KG1 (cell line): ENCODE measurements around the gene GLCE.
"Not testable (repeated sequence)": the region's sequence is repeated elsewhere in the genome, so short reads cannot be mapped to it uniquely, and the experiment has no call there.

Source experiments
- DNase-seq: peaks from one replicate; lab custom pipeline; 2025; lab: John Stamatoyannopoulos, UW

GLCE gene

DNA sequence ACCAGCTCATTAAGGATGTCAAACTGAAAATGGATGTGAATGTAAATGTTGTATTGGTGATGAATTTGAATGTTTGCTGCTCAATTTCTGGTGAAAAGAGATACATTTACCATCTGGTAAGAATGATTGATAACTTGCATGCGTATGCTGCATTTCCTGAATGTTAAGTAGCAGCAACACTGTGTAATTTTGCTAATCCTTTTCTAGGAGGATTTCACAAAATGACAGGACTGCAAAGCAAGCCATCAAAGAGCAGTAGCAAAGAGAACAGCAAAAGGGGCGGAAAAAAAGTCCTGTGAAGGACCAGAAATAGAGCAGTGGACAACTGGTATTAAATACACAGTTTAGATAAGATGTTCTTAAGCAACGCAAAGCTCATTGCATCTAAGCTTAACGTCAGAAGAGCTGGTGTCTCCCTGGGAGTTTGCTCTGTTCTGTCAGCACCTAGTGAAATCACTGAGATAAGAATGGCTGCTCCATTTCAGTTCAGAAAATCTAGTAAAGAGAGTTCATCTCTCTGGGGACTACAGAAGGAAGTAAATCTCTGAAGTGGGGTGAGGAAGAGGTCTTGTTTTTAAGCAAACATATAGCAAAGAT is 114.7 kb downstream of the GLCE start:
- no peak for DNase-seq

DNA sequence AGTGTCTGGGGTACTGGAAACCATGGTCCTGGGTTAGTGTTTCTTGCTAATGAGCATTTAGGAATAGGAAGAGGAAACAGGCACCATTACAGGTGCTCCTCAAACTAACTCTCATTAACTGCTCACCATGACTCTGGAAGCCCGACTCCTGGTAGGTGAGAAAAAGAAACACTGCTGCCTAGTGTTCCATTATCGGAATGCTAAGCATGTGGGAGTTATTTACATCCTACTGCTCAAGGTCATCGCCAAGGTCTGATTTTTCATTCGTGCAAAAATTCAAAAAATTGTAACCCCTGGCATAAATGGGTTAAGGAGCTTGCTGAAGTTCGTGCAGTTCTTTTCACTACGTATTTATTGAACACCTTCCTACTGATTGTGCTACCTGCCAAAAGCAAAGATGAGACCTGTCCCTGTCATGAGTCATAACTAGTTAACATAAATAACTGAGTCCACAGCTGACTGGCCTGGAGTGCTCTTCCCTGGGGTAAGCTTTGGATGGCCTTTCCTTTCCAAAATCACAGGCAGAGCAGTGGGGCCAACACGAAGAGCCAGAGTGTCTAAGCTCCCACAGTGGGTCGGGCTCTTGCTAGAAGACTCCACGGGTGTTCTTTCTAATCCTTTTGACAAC is 115.6 kb downstream of the GLCE start:
- no peak for DNase-seq

DNA sequence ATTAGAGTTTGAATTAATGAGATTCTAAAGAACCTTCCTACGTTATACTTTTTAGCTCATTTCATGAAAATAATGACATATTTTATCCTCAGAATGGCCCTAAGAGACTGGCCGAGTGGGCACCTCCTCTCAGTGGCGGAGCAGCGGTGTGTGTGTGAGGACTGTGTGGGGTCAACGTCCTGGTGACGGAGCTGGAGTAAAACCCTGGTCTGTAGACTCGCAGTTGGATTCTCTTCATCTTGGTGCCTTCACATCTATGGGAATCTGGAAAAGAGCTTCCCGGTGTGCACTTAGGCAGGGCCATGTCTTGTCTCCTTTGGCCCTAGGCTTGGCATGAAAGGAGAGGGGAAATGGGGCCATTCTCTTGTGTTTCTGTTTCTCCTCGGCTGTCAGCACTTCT is 116.9 kb downstream of the GLCE start:
- no peak for DNase-seq

DNA sequence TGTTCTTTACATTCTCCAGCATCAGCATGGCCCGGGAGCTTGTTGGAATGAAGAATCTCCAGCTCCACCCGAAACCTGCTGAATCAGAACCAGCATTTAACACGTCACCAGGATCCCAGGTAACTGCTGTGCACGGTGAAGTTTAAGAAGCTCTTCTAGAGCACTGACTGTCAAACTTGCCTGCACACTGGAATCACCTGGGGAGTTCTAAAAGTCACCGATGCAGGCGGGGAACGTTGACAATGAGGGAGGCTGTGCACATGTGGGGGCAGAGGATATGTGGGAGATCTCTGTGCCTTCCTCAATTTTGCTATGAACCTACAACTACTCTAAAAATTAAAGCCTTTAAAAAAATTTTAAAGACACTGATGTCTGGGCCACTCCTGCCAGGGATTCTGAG is 119.2 kb downstream of the GLCE start:
- DNase-seq: no peak

DNA sequence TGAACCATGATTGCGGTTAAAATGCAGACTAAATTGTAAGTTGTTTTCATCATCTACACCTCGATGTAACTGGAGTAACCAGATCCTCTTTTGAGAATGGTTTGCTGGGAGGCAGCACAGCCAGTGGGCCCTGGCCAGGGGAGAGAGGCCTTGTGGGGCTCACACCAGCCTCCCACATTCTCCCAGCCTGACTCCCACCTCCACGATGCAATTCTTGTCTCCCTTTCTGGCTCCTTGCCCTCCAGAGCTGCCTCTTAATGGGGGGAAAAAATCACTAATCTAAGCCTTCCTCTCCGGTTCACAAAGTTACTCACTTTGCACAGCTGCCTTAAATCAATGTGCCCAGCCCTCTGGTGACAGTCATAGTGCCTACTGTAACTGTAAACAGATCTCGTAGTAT is 120.3 kb downstream of the GLCE start:
- no peak for DNase-seq

DNA sequence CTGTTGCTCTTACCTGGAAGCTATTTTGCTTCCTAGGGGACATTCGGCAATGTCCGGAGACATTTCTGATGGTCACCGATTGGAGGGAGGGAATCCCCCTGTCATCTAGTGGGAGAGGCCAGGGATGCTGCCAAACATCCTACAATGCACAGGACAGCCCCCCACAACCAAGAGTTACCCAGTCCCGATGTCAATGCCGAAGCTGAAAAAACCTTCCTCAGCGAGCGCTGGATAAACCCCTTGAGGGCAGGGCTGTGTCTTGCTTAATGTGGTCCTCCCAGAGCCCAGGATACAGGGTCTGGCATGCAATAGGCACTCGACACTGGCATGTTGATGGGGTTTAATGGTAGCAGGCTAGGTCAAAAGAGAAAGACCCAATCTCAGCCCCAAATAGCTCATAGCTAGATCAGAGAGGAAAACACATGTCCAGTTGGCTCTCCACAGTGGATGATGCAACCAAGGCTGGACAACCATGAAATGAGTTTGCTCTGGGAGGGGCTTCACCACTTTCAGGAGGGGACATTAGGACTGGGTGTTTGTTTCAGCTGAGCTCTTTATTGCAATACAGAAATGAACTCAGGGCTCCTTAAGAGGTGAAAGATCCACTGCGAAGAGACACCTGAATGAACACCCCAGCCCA is 121.8 kb downstream of the GLCE start:
- no peak for DNase-seq

DNA sequence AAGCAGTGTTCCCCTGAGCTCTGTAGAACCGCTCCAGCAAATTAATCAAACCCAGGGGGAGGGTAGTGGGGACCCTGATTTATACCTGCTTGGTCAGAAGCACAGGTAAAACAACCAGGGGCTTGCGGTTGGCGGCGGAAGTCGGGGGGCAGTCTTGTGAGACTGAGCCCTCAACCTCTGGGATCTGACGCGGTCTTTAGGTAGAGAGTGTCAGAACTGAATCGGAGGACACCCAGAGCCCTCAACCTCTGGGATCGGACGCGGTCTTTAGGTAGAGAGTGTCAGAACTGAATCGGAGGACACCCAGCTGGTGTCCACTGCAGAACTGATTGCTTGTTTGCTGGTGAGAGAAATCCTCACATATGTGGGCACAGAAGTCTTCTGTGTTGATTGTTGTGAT is 125.4 kb downstream of the GLCE start:
- no peak for DNase-seq

DNA sequence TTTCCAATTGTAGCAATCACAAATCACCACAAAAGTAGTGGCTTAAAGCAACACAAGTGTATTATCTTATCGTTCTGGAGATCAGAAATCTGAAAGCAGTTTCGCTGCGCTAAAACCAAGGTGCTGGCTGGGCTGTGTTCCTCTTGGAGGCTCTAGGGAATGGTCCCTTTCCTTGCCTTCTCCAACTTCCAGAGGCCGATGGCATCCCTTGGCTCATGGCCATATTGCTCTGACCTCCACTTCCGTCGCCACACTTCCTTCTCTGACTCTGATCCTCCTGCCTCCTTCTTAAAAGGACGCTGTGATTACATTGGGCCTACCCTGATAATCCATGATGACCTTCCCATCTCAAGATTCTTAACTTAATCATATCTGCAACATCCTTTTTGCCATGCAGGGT is 127.6 kb downstream of the GLCE start:
- DNase-seq: no peak

DNA sequence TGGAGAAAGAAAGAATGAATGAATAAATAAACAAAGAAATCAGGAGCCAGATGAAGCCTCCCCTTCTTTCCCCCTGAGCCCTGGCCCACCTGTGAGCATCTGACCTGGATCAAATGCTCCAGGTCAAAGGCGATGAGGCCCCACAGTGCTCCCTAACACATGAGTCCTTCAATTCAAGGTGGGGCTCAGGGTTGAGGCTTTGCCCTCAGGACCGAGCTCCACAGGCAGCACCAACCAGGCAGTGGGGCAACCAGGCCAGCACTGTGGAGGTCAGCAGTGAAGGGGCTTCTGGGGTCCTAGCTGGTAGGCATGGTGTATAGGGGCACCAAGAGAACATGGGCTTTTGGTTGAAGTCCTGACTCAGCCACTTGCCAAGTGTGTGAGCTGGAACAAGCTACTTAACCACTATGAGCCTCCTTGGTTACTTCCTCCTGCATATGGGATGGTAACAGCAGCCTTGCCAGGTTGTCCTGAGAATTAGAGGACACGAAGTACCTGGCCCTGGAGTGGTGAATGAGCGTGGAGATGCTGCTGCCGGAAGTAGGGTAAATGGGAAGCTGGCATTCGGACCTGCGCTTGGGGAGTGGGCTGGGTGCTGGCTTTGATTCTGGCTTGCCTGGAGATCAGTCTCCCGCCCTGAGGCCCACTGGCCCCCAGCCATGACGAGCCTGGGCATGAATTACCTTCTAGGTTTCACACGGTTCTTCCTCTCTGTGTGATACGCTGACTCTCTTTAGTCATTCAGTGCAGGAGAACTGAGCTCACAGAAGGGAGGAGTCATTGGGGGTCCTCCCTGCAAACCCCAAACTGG is 128.3 kb downstream of the GLCE start:
- DNase-seq: no peak

DNA sequence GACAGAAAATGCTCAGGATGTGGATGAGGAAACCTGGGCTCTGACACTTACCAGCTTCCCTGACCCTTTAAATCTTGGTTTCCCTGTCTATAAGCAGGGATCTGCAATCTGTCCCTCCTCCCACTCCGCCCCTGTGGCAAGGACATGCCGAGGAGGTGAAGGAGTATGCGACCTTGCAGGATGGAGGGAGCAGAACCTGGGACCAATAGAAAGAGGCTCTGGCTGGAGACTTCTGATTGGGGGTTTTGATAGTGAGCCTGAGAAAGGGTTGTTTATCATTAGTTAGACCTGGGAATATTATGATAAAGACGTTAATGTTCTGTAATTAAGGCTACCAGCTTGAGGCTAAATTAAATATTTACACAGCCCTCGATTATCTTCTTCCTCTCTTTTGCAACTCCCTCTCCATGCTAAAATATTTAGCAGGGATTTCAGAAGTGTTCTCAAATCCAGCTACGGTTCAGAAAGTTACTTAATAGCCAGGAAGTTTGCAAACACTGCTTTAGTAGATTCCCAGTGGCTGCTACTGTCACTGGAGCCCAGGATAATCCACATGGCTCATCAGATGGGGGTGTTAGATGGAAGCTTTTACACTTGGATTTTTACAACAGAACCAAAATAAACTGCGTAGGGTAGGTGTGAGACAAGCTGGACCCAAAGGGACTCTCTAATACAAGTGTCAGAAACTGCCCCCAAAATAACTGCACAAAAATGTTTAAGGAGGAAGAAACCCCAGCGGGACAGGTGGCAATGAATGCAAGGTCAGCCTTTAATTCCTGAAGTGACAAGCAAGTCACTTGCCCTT is 129.1 kb downstream of the GLCE start:
- DNase-seq: no peak

DNA sequence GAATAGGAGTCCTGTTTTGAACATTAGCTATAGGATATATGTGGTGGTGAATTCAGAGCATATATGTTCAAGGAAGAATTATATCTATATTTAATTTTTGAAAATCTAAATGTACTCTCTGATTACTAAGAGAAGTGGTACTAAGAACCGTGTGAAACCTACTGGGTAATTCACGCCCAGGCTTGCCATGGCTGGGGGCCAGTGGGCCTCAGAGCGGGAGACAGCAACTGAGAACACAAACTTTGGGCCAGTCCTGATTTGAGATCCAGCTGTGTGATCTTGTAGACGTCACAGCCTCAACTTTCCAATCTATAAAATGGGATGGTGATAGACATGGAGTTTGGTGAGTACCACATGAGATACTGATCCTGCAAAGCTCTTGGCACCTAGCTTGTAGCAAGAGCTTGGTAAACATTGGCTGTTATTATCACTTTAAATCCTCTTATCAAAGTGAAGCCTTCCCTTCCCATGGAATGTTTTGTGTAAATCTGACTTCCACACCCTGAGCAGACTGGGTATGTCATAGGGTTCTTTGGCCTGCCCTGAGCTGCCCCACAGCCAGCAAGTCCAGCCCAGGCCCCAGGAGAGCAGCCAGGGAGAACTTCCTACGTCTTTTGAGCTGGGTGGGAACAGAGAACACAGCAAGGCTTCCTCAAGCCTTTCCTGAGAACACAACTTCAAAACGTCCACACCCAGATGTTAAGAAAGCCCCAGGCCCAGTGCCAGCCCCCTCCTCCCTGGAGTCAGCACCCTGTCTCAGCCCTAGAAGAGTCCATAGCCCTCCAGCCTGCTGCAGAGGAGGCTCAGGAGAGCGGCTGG is 130.1 kb downstream of the GLCE start:
- no peak for DNase-seq

DNA sequence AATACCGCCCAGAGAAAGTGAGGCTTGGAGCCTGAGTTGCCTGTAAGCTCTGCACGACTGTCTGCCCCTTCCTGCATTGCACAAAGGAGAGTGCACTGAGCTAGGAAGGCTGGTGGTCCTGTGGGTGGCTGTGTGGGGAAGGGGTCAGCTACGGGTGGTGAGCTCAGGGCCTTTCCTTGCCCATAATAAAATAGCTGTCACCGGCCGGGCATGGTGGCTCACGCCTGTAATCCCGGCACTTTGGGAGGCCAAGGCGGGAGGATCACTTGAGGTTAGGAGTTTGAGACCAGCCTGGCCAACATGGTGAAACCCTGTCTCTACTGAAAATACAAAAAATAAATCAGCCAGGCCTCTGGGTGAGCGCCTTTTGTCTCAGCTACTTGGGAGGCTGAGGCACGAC is 131.2 kb downstream of the GLCE start:
- DNase-seq: not testable (repeated sequence)

DNA sequence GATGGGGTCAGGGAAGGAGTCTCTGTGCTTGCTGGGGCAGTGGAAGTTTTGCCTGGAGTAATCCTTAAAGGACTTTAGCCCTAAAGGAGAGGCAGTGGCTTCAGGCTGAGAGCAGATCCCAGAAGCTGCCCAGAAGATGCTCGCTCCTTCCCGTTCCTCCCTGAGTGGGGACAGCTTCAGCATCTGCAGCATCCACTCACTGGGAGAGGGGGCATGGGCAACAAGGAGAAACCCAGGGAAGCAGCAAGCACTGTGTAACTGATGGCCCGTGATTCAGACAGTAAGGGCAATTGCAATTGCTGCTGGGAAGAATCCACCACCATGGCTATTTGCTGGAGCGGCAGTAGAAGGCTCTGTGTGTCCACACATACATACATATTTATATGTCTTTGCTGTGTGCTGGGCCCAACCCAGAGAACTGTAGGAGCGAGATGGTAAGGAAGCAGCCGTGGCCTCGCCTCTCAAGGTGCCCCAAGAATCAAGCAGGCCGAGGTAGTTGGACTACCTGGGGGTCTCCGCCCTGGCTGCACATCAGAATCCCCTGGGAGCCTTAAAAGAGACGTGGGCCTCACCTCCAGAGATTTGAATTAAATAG is 132.5 kb downstream of the GLCE start:
- no peak for DNase-seq

DNA sequence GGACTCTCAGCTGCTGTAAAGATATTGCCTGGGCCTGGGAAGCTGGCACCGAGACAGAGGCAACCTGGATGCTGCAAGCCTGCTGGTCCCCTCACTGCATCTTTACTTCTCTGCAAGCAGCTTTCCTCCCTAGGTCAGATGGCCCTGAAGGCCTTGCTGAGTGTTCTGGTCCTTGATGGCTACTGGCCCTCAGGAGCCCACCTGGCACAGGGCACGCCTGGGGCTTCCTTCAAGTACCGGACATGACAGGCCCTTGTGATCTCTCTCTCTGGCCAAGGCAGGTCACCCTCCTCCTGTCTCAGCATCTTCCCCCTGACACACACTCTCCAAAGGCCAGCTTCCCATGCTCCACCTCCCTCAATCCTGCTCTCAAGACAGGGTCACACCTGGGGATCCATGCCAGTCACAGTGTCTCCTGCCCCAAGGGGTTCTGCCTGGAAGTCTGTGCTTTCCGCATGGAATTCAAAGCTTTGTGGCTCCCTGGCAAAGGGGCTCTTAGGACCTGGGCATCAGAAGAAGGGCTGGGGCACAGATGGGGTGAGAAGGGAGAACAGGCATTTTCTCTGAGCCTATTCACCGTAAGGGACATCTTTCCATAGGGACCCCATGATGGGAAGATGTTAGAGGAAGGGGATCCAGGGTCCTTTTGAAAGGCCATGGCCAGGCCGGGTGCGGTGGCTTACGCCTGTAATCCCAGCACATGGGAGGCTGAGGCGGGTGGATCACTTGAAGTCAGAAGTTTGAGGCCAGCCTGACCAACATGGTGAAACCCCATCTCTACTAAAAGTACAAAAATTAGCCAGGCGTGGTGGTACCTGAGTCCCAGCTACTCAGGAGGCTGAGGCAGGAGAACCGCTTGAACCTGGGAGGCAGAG is 133.5 kb downstream of the GLCE start:
- DNase-seq: no peak

DNA sequence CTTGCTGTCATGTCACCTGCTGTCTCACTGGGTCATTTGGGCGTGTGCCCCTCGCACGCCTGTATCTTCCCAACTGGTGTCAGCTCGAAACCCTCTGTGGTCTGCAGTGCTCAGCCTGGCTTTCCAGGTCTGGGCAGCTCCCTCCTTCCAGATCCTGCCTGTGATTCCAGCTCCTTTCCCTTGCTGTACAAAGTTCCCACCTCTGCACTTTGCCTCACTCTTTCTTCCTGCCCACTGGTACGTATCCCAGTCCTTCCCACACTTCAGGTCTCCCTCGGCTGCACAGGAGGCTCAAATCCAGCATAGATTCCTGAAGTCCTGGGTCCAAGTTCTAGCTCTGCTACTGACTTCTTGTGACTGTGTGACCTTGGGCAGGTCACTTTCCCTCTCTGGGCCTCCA is 136.2 kb downstream of the GLCE start:
- no peak for DNase-seq

DNA sequence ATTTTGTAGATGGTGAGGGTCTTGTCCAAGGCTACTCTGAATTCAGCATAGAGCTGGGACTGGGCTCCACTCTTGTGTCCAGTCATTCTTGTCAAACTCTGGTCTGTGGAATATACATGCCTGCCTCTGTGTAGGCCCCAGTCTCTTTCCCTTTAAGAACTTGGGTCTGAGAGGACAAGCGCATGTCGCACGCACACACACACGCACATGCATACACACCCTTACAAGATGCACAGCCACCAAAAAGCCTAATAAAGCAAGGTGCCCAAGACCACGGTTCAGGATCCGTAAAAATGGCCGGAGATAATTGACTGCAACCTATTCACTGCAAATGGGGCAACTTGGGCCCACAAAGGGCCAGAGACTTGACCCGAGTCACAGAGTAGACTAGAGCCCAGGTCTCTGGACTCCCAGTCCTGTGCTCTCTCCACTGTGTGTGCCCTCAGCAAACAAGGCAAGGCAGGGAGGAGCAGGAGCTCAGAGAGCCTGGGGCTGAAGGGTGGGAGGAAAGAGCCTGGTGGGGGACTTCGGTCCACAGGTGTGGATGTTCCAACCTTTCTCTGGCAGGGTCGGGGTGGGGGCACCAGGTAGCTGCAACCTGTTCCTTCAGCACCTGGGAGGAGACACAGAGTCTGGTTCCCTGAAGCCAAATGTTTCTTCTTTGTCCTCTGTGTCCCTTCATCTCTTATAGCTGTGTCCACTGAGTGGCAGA is 137.4 kb downstream of the GLCE start:
- no peak for DNase-seq

DNA sequence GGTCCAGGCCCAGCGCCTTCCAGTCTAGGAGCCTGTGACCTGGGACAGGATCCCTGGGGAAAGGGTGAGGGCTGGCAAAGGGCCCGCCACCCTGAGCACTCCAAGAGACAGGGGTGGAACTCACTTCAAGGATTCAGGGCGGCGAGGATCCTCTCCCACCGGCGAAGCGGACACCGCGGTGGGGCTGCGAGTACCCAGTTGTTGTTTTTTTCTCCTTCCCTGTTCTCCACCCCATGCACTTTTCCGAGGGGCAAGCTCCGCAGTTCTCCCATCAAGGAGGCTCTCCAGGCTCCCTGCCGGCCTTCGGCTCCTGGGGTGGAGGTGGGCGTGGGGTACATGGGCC is 137.9 kb downstream of the GLCE start:
- no peak for DNase-seq

DNA sequence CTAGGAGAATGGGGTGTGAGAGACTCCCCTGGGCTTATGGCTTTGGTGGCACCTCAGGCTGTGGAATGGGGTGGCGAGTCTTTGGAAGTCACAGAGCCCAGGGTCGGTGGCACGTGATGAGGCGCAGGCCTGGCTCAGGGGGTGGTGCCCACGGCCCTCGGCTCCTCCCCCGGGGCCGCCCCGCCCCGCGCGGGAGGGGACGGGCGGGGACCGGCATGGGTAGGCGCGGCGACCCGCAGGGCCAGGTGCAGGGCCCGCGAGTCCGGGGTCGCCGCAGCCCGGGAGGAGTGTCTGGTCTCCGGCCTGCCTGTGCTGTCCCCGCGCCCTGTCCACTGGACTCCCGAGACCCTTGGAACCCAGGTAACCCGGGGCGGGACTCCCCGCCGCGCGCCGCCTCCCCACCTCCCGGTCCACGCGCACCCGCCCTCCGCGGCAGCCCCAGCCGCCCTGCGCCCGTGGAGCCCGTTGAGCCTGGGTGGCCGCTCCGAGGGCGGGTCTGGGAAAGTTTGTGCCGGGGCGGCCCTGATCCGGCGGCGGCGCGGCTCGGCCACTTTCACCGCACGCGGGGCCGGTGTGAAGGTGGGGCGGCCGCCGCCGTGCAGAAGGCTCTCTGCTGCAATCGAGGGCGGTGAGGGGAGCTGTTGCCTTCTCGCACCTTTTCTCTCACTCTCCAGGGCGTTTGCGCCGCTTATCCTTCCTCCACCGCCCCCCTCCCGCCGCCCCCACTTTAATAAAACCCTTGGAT is 138.4 kb downstream of the GLCE start, which contains the start of gene PAQR5:
Gene PAQR5, plus strand, starts transcription at position 216 of the 745 bp plus-strand sequence. CDS start 61,169 bp downstream, outside the sequence.
- no peak for DNase-seq
